ENCODE results near the gene MACROD1. TPM values are rescaled to one million over a fixed set of nuclear protein-coding genes. Genes with fewer than 3 reads are reported as not detected.

The MACROD1 gene
- total and polyA plus RNA-seq, 2 experiments from 2014 or later, result 21.2 to 29.8 TPM

GRCh38 chr11:64112771-64113461 is 53.0 kb downstream of the MACROD1 start:
- DNase-seq (ENCODE audit: low spot score), result no peak
- Histone ChIP-seq H3K79me2 (no peaks in the 10 kb centered on the region), H3K27ac (no peak overlapping the region), H2AFZ (no peak overlapping the region), H3K4me3 (no peak overlapping the region), H3K27me3 (no peaks in the 10 kb centered on the region), H3K4me1 (ENCODE audit: insufficient read depth) (no peaks in the 10 kb centered on the region), H3K9me3 (ENCODE audit: low read depth) (no peaks in the 10 kb centered on the region), H4K20me1 (ENCODE audit: insufficient read depth, poor library complexity, severe bottlenecking) (no peaks in the 10 kb centered on the region), H3K4me2 (no peak overlapping the region), H3K9me2 (replicated peaks; ENCODE audit: insufficient read depth) (no peaks in the 10 kb centered on the region), H3K36me3 (replicated peaks; ENCODE audit: insufficient read depth, low read depth) (no peaks in the 10 kb centered on the region)
- WGBS (ENCODE audit: low lambda C conversion rate, missing lambda C conversion rate), result 64% methylated on average over 3 of the region's 3 CpGs
- TF ChIP-seq CTCF (IDR thresholded peaks at IDR 0.05; ENCODE audit: poor library complexity), result no peak
- TF ChIP-seq EZH2phosphoT487 (IDR thresholded peaks at IDR 0.05; ENCODE audit: low read depth, severe bottlenecking, unreplicated experiment), result no peak
- TF ChIP-seq EZH2 (IDR thresholded peaks at IDR 0.05; ENCODE audit: borderline replicate concordance), result no peak

GRCh38 chr11:64110465-64111375 is 55.2 kb downstream of the MACROD1 start:
- Histone ChIP-seq H3K4me1 (ENCODE audit: insufficient read depth) (no peaks in the 10 kb centered on the region), H3K36me3 (replicated peaks; ENCODE audit: insufficient read depth, low read depth) (no peaks in the 10 kb centered on the region), H3K79me2 (no peaks in the 10 kb centered on the region), H3K4me2 (no peak overlapping the region), H3K4me3 (no peak overlapping the region), H3K9me2 (replicated peaks; ENCODE audit: insufficient read depth) (no peaks in the 10 kb centered on the region), H3K9me3 (ENCODE audit: low read depth) (no peaks in the 10 kb centered on the region), H3K27me3 (no peaks in the 10 kb centered on the region), H2AFZ (no peak overlapping the region), H4K20me1 (ENCODE audit: insufficient read depth, poor library complexity, severe bottlenecking) (no peaks in the 10 kb centered on the region), H3K27ac (no peak overlapping the region)
- no peak for DNase-seq (ENCODE audit: low spot score)
- TF ChIP-seq EZH2 (IDR thresholded peaks at IDR 0.05; ENCODE audit: borderline replicate concordance) (no peak), EZH2phosphoT487 (IDR thresholded peaks at IDR 0.05; ENCODE audit: low read depth, severe bottlenecking, unreplicated experiment) (no peak), CTCF (IDR thresholded peaks at IDR 0.05; ENCODE audit: poor library complexity) (no peak)
- 81% methylated on average over 21 of the region's 21 CpGs for WGBS (ENCODE audit: low lambda C conversion rate, missing lambda C conversion rate)

- Histone ChIP-seq H3K36me3 (replicated peaks; ENCODE audit: insufficient read depth, low read depth) (no peaks in the 10 kb centered on the region), H4K20me1 (ENCODE audit: insufficient read depth, poor library complexity, severe bottlenecking) (no peaks in the 10 kb centered on the region), H3K4me3 (no peak overlapping the region), H3K4me2 (no peak overlapping the region), H3K27ac (no peak overlapping the region), H3K79me2 (no peaks in the 10 kb centered on the region), H2AFZ (no peak overlapping the region), H3K9me3 (ENCODE audit: low read depth) (no peaks in the 10 kb centered on the region), H3K4me1 (ENCODE audit: insufficient read depth) (no peaks in the 10 kb centered on the region), H3K27me3 (no peaks in the 10 kb centered on the region), H3K9me2 (replicated peaks; ENCODE audit: insufficient read depth) (no peaks in the 10 kb centered on the region)
- TF ChIP-seq EZH2phosphoT487 (IDR thresholded peaks at IDR 0.05; ENCODE audit: low read depth, severe bottlenecking, unreplicated experiment), result no peak
- TF ChIP-seq CTCF (IDR thresholded peaks at IDR 0.05; ENCODE audit: poor library complexity), result no peak
- TF ChIP-seq EZH2 (IDR thresholded peaks at IDR 0.05; ENCODE audit: borderline replicate concordance), result no peak
- WGBS (ENCODE audit: low lambda C conversion rate, missing lambda C conversion rate), result 88% methylated on average over 8 of the region's 8 CpGs
- no peak for DNase-seq (ENCODE audit: low spot score)
Measured at GRCh38 chr11:64109332-64109731, 56.6 kb downstream of the MACROD1 start.

Data from hepatocyte (in vitro differentiated cells).